Measurements from ENCODE around the gene HLA-B.
A peak's percentile ranks its signal among the peaks of the same experiment; 100 is the strongest.

Gene HLA-B

DNA sequence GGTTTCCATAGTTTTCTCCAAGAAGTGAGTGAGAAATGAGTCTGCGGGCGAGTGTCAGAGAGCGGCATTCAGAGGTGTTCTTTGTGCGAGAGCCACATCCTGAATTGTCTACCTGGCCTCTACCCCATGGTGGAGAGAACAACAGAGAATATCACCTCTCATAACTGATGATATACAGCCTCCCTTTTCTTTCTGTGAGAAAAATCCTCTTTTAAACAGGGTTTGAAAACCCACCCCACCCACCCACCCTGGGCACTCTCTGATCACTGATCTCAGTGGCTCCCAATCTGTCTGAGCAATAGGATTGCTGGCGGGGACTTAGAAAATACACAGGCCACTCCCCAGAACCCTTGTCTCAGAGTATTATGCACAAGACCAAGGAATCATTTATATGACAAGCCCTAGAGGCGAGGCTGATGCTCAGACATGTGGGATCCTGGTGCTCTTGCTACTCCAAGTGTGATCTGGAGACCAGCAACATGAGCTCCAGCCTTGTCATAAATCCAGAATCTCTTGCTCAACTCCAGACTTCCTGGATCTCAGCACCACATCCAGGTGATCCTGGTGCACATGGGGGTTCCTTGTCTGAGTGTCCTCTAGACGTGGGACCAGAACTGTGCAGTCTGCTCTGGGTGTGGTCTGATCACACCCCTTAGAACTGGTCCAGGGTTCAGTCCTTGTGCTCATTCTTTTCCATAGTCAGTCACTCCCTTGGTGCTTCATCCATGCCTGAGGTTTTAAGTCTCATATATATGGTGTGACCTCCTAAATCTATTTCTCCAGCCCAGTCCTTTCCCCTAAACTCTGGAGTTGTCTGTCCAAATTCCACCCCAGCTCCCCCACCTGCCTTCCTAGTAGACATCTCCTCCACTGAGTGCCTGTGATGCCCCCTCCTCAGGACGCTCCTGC lies 5.3 kb downstream of the HLA-B start:
- no peak for DNase-seq

DNA sequence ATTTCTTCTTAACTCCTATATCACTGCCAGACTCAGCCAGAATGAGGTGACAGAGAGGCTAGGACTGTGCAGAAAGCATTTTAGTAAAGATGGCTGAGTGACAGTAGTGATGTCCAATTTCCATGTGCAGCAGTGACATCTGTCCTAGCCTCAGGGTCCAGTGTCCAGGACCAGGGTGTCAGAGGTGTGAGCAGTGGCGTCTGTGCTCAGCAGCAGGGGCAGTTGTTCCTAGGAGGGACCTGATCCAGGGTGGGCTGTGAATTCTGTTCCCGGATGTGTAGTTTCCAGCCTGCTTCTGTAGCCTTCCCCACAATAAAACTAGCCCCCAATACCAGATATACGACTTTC lies 6.0 kb downstream of the HLA-B start:
- no peak for DNase-seq

DNA sequence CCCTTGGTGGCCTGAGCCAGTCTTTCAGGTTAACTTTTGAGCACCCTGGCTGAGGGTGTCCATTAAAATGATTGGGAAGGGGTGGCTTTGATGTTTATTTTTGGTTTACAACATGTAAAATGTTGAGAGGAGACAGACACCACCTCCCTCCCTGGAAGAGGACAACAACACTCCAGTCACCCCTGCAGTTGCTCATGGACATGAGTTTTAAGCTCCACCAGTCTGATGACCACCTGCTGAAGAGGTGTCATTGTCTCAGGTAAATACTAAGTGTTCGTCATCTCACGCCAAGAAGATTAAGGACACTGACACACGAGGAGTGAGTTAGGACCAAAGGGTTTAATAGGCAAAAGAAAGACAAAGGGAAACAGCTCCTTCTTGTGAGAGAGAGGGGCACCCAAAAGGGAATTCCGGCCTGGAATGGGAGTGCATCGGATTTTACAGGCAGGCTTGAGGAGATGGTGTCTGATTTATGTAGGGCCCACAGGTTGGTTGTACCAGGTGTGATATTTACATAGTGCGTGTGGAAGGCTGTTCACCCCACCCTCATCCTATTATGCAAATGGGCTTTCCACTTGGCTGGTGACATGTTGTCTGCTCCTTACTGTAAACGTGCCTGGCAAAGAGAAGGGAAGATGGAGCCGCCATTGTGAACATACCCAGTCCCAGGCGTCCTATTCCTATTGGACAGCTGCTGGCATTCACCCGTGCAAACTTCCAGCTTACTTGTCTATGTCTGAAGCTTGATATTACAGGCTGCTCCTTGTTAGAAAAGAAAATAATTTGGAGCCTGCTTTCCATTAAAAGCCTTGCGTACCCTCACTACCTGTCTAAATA lies 6.6 kb downstream of the HLA-B start:
- peak; percentile 7 for DNase-seq

- DNase-seq, result no peak
Observed at GRCh38 chr6:31349301-31349700, 7.7 kb downstream of the HLA-B start.

DNA sequence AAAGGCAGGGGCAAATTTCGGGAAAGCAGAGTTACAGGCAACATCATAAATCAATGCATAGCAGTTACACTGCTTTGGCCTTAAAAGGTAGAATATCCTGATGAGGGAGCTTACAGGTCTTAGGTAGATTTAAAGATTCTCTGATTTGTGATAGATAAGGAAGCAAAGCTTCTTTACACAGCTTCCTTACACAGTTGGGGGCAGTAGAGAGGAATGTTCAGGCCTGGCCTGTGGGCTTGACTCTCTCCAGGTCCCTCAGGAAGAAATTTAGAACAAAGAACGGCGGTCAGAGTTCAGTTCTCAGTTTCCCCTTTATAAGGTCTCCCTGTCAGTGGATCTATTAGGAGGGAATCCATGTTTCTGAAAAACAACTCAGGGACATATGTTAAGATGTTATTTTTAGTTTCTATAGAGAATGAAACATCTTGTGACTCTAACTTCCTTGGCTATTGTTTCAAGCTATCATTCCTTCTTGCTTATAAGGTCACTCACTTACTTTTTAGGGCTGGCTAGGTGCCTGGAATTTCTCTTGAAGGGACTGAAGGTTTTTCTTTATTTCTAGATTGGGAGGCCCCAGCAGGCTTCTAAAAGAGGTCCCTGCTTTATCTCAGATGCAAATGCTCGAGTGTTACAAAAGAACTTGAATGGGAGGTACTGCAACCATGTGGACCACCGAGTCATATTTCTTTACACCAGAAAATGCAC lies 11.8 kb downstream of the HLA-B start:
- DNase-seq, result no peak

- DNase-seq, result no peak
Observed at GRCh38 chr6:31340228-31340627, 16.8 kb downstream of the HLA-B start.

- no peak for DNase-seq
Observed at GRCh38 chr6:31339210-31339609, 17.8 kb downstream of the HLA-B start.

GRCh38 chr6:31336896-31337496 lies 20.0 kb downstream of the HLA-B start:
- DNase-seq, result no peak

- no peak for DNase-seq
Observed at GRCh38 chr6:31332637-31333602, 24.1 kb downstream of the HLA-B start.

DNA sequence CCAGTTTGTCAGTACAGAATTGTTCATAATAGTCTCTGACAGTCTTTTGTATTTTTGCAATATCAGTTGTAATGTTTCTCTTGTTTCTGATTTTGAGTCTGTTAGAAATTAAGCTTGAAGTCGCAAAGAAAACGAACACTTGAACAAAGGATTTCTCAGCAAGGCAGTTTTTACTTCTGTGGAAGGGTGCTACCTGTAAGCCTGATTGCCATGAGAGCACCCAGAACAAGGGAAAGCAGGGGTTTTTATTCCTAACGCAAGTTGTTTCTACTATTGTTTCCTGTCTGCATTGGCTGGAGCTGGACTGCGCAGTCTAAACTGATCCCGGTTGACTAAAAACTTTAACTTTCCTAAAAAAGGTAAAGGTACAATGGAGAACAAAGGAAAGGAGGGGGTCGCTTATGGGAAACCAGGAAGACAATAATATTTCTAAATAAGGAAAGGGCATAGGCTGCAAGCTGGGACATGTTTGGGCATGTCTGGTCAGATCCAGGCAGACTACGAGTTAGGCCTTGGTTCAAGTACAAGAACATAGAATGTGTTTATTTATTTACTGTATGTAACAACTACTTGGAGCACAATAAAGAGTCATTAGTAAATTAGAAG lies 28.5 kb downstream of the HLA-B start:
- DNase-seq, result no peak

DNA sequence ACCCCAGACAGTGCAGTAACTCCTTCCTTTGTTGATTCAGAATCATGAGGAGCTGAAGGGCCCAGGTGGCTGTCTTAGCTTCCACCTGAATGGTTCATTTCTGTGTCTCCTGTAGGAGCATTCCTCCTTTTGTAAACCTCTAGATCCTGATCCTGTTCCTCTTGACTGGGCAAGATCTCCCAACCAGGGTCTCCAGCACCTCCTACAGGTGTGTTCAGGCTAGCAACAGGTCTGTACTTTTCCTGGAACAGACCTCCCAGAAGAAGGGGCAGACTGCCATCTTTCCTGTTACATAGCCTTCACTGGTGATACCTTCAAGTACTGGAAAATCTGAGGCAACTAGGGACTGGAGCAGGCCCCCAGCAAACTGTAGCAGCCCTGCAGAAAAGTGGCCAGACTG lies 35.2 kb downstream of the HLA-B start:
- DNase-seq, result no peak

GRCh38 chr6:31321005-31321707 lies 35.8 kb downstream of the HLA-B start:
- no peak for DNase-seq

DNA sequence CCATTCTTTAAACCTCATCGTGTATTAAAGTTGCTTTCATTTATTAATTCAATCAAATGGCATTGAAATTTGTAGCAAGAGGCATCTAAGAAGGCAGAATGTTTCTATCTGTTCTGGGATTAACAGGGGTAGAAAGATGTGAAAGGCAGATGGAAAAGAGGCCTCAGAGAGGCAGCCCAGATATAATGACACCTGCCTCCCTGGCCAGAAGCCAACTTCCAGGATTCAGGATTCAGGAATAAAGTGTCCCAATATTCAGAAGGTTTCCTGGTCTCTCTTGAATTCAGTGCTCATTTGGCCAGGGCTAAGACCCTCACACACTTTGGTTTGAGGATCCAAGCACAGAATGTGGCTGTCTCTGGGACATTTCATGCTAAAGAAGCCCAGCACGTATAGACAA lies 39.9 kb downstream of the HLA-B start:
- no peak for DNase-seq

DNA sequence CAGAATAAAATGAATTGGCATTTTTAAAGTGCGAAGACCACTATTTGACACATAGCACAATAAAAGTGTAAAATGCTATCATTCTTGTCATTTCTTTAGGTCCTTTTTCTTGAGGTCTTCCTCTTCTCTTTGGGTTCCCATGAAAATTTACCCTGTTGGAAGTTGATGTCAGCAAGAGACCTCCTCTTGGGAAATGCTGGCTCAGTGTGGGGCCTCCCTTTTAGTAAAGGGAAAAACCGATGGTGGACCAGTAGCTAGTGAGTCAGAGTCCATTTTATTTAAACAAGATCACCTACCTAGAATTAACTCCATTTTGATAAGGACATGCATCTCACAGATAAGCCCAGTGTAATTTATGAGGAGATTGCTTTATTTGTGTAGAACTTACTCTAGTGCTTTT lies 47.3 kb downstream of the HLA-B start:
- DNase-seq, result no peak

DNA sequence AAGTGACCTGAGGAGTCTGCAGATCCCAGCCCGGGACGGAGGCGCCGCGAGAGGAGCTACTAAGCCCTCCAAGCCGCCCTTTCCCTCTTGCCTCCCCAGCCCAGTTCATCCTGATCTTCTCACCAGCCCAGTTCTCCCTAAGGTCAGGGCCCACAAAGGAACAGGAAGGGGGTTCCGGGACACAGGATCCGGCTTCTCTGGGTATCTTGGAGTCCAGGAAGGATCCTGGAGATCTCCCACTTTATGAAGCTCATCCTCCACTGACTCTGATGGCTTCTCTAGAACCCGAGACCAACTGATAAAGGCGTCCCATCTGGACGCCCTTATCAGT lies 48.2 kb downstream of the HLA-B start:
- no peak for DNase-seq

GRCh38 chr6:31308050-31308844 lies 48.7 kb downstream of the HLA-B start:
- DNase-seq, result no peak

GRCh38 chr6:31307669-31308049 lies 49.3 kb downstream of the HLA-B start:
- no peak for DNase-seq

DNA sequence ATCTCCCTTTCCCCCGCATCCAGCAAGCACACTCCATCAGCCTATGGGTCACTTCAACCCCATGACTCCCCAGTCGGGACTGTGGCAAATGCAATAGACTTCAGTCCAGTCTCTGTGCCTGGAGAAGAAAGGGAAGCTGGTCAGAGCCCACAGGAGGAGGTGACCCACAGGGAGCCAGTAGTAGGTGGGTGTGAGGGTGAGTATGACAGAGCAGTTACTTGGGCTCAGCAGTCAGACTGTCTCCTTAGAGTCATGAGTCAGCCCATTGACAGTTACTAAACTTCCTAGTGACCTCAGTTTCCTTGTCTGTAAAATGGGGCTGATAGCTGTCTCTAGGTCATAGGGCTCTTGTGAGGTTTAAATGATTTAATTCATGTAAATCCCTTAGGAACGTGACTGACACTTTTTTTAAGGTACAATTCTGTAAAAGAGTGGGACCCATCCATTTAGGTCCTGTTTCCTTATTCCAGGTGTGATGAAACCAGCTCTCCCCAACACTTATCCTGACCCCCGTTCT lies 51.2 kb downstream of the HLA-B start:
- no peak for DNase-seq

DNA sequence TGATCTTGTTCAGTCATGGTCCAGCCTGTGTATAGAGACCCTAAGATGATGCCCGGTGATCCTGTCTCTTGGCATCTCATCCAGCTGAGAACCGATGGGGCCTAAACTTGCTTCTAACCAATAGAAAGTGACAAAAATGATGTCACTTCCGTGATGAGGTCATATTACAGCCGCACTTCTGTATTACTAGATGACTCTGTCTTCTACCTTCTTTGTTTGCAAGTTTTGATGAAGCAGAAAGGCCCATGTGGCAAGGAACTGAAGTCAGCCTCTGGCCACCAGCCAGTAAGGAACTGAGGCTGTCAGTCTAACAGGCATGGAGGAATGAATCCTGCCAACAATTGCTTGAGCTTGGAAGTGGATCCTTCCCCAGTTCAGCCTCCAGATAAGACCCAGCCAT lies 52.3 kb downstream of the HLA-B start:
- DNase-seq, result no peak
